Measurements from ENCODE around the gene PPP4R3B.

The PPP4R3B gene

GRCh38 chr2:55511508-55512124 is 105.8 kb downstream of the PPP4R3B start:
- peak; percentile 41 for DNase-seq (ENCODE audit: low spot score)

GRCh38 chr2:55502590-55503141 is 114.8 kb downstream of the PPP4R3B start:
- no peak for DNase-seq (ENCODE audit: low spot score)

GRCh38 chr2:55500025-55500424 is 117.4 kb downstream of the PPP4R3B start:
- DNase-seq (ENCODE audit: low spot score) = no peak

GRCh38 chr2:55498582-55498981 is 118.8 kb downstream of the PPP4R3B start:
- DNase-seq (ENCODE audit: low spot score) = no peak
